AG04450 (cell line): ENCODE measurements around the gene ADAMTS14. TPM values are rescaled to one million over a fixed set of nuclear protein-coding genes. Genes with fewer than 3 reads are reported as not detected.

Experiments used
- CTCF ChIA-PET: fragments of 300-600, 350-600 bp; formaldehyde crosslinking; extraction: SDS; loops from one replicate; lab custom pipeline; 2022; ENCODE audit warnings: antibody characterized with exemption, inconsistent platforms; lab: Charles Lee
- POLR2A ChIA-PET: fragments of 350-600 bp; formaldehyde crosslinking; extraction: SDS; loops from one replicate; lab custom pipeline; 2021; ENCODE audit warnings: antibody characterized with exemption, inconsistent platforms; lab: Yijun Ruan, JAX
- DNase-seq: peaks from one replicate; pipeline ENCODE4 v3.0.0-alpha.2; 2011; ENCODE audit warnings: low read depth, low spot score
- H3K27ac ChIP-seq: one replicate; pipeline ENCODE4 v1.5.1; 2012; ENCODE audit warnings: low read depth, low read length, control low read depth
- H3K27me3 ChIP-seq: one replicate; pipeline ENCODE4 v1.6.0; 2012; ENCODE audit warnings: low read length; ENCODE audit not compliant: control insufficient read depth, insufficient read depth
- H3K4me3 ChIP-seq: 2 replicates; pipeline ENCODE4 v1.5.1; 2011; ENCODE audit warnings: mild to moderate bottlenecking, low read depth, low read length, control low read depth
- H3K9me3 ChIP-seq: 2 replicates; pipeline ENCODE4 v1.5.1; 2012; ENCODE audit warnings: low read length; ENCODE audit not compliant: control insufficient read depth, insufficient read depth
- CTCF ChIP-seq: IDR thresholded peaks from 2 replicates; pipeline ENCODE4 v1.5.1; 2011; ENCODE audit warnings: low read depth, low read length, control low read depth, inconsistent platforms
- polyA plus RNA-seq: library from polyadenylated mRNA; depleted of rRNA; stranded (reverse); fragments of >200 nt; gene quantifications from 2 replicates; pipeline ENCODE4 v1.2.3, GENCODE V29; 2011

The ADAMTS14 gene
- polyA plus RNA-seq, 1 experiment, result 2.9 TPM

GRCh38 chr10:70722820-70723424, 50.6 kb downstream of the ADAMTS14 start:
- H3K9me3 ChIP-seq, result no peaks in the 10 kb centered on the region; the same call in 1 of the 2 replicates
- H3K4me3 ChIP-seq, result no peak overlapping the region
- CTCF ChIA-PET, result interaction anchor here (0.6 kb wide), 1 partner anchor 175 kb away, joined by 4 read pairs; no protein-coding TSS in a partner anchor
- H3K27me3 ChIP-seq, result peaks cover 6% of the 10 kb centered on the region
- H3K27ac ChIP-seq, result no peak overlapping the region
- no peak for TF ChIP-seq CTCF
- POLR2A ChIA-PET, result no interaction called here
- no peak for DNase-seq

- Histone ChIP-seq H3K9me3 (no peaks in the 10 kb centered on the region; the same call in 1 of the 2 replicates), H3K27me3 (peaks cover 6% of the 10 kb centered on the region), H3K27ac (no peak overlapping the region), H3K4me3 (no peak overlapping the region)
- POLR2A ChIA-PET, result no interaction called here
- CTCF ChIA-PET, result no interaction called here
- no peak for TF ChIP-seq CTCF
- no peak for DNase-seq
These were observed 51.5 kb downstream of the ADAMTS14 start for GRCh38 chr10:70723771-70724170.

GRCh38 chr10:70726909-70727495, 54.7 kb downstream of the ADAMTS14 start:
- DNase-seq, result no peak
- no peak for TF ChIP-seq CTCF
- Histone ChIP-seq H3K9me3 (no peaks in the 10 kb centered on the region; the same call in 1 of the 2 replicates), H3K27ac (no peak overlapping the region), H3K4me3 (no peak overlapping the region), H3K27me3 (peaks cover 12% of the 10 kb centered on the region)
- POLR2A ChIA-PET, result no interaction called here
- CTCF ChIA-PET, result no interaction called here

- Histone ChIP-seq H3K9me3 (no peaks in the 10 kb centered on the region; the same call in 1 of the 2 replicates), H3K27ac (no peak overlapping the region), H3K4me3 (no peak overlapping the region), H3K27me3 (peaks cover 12% of the 10 kb centered on the region)
- DNase-seq, result no peak
- no peak for TF ChIP-seq CTCF
- POLR2A ChIA-PET, result no interaction called here
- CTCF ChIA-PET, result no interaction called here
These were observed 56.0 kb downstream of the ADAMTS14 start for GRCh38 chr10:70728328-70728727.

GRCh38 chr10:70729763-70730357, 57.6 kb downstream of the ADAMTS14 start:
- CTCF ChIA-PET, result interaction anchor here (0.8 kb wide), 1 partner anchor 29 kb away, joined by 3 read pairs; no protein-coding TSS in a partner anchor
- TF ChIP-seq CTCF, result no peak
- no peak for DNase-seq
- POLR2A ChIA-PET, result no interaction called here
- Histone ChIP-seq H3K9me3 (peaks cover 3% of the 10 kb centered on the region), H3K27ac (no peak overlapping the region), H3K4me3 (no peak overlapping the region), H3K27me3 (peaks cover 9% of the 10 kb centered on the region)
